Hepatocyte (in vitro differentiated cells): ENCODE measurements around the gene PPIA.

ENCODE experiments used
- EZH2 ChIP-seq: fragments of 200-600 bp; sonication (generic); IDR thresholded peaks from 2 replicates; pipeline ENCODE4 v1.6.1; 2016; ENCODE audit warnings: antibody characterized with exemption, mild to moderate bottlenecking, borderline replicate concordance
- EZH2phosphoT487 ChIP-seq: fragments of 200-600 bp; sonication (generic); IDR thresholded peaks from one replicate; pipeline ENCODE4 v1.6.1; 2018; ENCODE audit warnings: antibody characterized with exemption, mild to moderate bottlenecking, low read depth, moderate library complexity; ENCODE audit not compliant: unreplicated experiment, severe bottlenecking
- TF ChIP-seq, protein P1 (sequence below): fragments of 200-600 bp; sonication (generic); IDR thresholded peaks from 2 replicates; pipeline ENCODE4 v1.5.1; 2016; ENCODE audit warnings: antibody characterized with exemption, mild to moderate bottlenecking; ENCODE audit not compliant: poor library complexity

DNA sequence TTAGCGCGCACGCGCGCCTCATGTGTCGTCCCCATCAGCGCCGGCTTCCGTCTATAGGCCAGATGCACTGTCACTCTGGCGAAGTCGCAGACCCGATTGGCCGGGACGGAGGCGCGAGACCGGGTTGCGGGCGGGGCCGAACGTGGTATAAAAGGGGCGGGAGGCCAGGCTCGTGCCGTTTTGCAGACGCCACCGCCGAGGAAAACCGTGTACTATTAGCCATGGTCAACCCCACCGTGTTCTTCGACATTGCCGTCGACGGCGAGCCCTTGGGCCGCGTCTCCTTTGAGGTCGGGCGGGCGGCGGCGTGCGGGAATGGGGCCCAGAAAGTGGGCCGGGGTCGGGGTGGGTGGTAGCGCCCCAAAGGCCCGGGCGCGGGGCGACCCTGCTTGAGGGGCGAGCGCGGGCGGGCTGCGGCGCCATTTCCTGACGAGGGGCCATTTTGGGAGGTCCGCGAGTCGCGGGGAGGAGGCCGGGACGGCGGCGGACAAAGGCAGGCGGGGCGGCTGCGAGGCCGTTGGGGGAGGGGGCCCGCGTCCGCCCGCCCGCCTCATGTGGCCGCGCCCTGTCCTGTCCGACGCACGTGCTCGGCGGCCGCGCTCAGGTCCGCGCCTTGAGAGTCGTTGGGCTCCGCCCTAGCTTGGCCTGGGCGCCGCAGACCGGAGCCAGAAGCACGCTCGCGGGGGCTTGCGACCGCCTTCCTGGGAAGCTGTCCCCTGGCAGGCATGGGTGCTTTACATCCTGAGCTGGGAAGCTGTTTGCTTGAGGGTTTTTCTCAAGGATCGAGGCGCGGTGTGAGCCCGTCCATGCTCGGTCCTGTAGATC lies at the start of gene PPIA:
- TF ChIP-seq, protein P1, sequence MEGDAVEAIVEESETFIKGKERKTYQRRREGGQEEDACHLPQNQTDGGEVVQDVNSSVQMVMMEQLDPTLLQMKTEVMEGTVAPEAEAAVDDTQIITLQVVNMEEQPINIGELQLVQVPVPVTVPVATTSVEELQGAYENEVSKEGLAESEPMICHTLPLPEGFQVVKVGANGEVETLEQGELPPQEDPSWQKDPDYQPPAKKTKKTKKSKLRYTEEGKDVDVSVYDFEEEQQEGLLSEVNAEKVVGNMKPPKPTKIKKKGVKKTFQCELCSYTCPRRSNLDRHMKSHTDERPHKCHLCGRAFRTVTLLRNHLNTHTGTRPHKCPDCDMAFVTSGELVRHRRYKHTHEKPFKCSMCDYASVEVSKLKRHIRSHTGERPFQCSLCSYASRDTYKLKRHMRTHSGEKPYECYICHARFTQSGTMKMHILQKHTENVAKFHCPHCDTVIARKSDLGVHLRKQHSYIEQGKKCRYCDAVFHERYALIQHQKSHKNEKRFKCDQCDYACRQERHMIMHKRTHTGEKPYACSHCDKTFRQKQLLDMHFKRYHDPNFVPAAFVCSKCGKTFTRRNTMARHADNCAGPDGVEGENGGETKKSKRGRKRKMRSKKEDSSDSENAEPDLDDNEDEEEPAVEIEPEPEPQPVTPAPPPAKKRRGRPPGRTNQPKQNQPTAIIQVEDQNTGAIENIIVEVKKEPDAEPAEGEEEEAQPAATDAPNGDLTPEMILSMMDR: no peak
- no peak for TF ChIP-seq EZH2phosphoT487
- TF ChIP-seq EZH2: no peak
